ENCODE data around the gene SNED1. TPM values are rescaled to one million over a fixed set of nuclear protein-coding genes. Genes with fewer than 3 reads are reported as not detected.
A peak's percentile ranks its signal among the peaks of the same experiment; 100 is the strongest.

The SNED1 gene
- total and polyA plus RNA-seq, 9 donors: 16.7 to 69.5 (median 38.9) TPM

DNA sequence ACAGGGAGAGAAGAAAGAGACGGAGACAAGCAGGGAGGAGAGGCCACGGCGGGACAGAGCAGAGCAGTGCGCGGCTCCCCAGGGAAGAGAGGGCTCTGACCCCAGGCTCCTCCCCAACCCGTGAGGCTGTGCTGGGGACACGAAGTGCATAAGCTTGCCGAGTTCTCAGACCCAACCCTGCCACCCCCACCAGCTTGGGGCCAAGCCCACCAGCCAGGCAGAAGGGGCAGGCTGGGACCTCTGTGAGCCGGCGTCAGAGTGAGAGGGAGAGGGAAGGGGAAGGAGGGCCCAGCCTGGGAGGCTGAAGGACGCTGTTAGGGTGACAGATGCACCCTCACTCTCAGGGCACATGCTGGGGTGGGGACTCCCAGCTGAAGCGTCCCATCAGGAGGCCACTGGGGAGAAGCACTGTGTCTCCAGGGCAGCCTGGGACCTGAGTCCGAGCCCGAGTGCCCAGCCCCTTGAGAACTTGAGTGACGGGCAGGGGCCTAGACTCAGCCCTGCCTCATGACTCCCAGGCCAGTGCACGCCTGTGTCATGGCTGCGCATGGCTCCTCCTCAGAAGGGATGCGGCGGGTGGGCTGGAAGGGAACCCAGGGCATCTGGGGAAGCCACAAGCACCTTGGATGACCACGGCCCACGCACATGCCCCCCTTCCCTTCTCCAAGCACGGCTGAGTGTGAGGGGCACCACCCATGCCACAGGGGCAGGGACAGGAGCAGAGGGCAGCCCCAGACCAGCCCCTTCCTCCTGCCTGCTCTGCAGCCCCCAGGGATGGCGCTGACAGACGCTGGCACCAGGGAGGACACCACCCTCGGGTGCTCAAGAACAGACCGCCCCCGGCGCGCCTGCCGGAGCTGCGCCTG is 72.6 kb downstream of the SNED1 start:
- Histone ChIP-seq H3K36me3 (no peaks in the 10 kb centered on the region), H3K4me3 (no peak overlapping the region), H3K9me3 (no peaks in the 10 kb centered on the region), H3K27ac (no peak overlapping the region), H3K27me3 (no peaks in the 10 kb centered on the region), H3K4me1 (ENCODE audit: insufficient read depth) (no peaks in the 10 kb centered on the region)
- WGBS, 3 donors: 84 to 85% (median 84%) methylated on average over 28 to 31 of the region's 31 CpGs
- TF ChIP-seq, protein P1, sequence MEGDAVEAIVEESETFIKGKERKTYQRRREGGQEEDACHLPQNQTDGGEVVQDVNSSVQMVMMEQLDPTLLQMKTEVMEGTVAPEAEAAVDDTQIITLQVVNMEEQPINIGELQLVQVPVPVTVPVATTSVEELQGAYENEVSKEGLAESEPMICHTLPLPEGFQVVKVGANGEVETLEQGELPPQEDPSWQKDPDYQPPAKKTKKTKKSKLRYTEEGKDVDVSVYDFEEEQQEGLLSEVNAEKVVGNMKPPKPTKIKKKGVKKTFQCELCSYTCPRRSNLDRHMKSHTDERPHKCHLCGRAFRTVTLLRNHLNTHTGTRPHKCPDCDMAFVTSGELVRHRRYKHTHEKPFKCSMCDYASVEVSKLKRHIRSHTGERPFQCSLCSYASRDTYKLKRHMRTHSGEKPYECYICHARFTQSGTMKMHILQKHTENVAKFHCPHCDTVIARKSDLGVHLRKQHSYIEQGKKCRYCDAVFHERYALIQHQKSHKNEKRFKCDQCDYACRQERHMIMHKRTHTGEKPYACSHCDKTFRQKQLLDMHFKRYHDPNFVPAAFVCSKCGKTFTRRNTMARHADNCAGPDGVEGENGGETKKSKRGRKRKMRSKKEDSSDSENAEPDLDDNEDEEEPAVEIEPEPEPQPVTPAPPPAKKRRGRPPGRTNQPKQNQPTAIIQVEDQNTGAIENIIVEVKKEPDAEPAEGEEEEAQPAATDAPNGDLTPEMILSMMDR (IDR thresholded peaks at IDR 0.05): no peak
- TF ChIP-seq EP300 (IDR thresholded peaks at IDR 0.05) (no peak), POLR2A (IDR thresholded peaks at IDR 0.05) (no peak)
- intact Hi-C loops (cut with DNase I): no loop called here
- peak in 1 of 5 donors; percentile 7 for DNase-seq

DNA sequence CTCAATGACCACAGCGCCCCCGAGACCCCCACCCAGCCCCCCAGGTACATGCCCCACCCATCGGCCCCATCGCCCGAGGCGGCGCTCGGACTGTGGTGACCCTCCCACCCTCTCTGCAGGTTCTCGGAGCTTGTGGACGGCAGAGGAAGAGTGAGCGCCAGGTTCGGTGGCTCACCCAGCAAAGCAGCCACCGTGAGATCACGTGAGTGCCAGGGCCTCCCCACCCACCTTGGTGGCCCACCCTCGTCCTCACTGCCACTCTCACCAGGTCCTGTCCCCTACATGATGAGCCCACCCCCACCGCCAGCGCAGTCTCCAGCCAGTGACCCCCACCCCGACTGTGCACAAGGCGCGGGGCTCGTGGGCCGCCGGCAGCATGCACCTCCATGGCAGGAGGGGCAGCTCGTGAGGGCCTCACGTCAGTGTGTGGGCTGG is 73.3 kb downstream of the SNED1 start:
- no peaks in the 10 kb centered on the region for H3K4me1 ChIP-seq (ENCODE audit: insufficient read depth)
- intact Hi-C loops (cut with DNase I): no loop called here
- peak in 1 of 5 donors; percentile 2 for DNase-seq
- H3K27me3 ChIP-seq: no peaks in the 10 kb centered on the region
- no peaks in the 10 kb centered on the region for H3K36me3 ChIP-seq
- H3K27ac ChIP-seq: no peak overlapping the region
- H3K4me3 ChIP-seq: no peak overlapping the region
- H3K9me3 ChIP-seq: no peaks in the 10 kb centered on the region
- TF ChIP-seq, protein P1 (IDR thresholded peaks at IDR 0.05): no peak
- TF ChIP-seq EP300 (IDR thresholded peaks at IDR 0.05) (no peak), POLR2A (IDR thresholded peaks at IDR 0.05) (no peak)
- WGBS, 3 donors: 77 to 88% (median 87%) methylated on average over 13 to 25 of the region's 25 CpGs

DNA sequence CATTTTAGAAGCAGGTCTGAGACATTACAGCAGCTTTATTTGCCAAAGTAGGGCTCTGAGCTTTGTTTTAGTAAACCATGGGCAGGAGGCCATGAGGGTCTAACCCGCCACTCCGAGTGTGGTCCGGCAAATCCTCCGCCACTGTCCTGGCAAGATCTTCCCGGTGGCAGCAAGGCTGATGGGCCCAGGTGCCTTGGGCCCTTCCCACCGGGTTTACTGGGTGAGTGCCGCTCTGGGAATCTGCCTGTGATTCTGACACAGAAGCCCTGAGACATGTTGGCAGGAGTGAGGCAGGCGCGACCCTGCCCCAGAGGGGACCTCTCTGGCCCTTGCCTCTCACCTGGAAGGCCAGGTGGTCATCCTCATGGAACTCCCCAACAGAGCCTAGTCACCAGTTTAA is 73.7 kb downstream of the SNED1 start:
- H3K9me3 ChIP-seq: no peaks in the 10 kb centered on the region
- 76 to 82% (median 76%) methylated on average over 9 of the region's 9 CpGs for WGBS, 3 donors
- no peaks in the 10 kb centered on the region for H3K27me3 ChIP-seq
- no peak overlapping the region for H3K27ac ChIP-seq
- no peak overlapping the region for H3K4me3 ChIP-seq
- H3K36me3 ChIP-seq: no peaks in the 10 kb centered on the region
- peak in 2 of 5 donors; percentile 17 to 24 for DNase-seq
- no peak for TF ChIP-seq POLR2A (IDR thresholded peaks at IDR 0.05)
- TF ChIP-seq, protein P1 (IDR thresholded peaks at IDR 0.05): no peak
- no peak for TF ChIP-seq EP300 (IDR thresholded peaks at IDR 0.05)
- H3K4me1 ChIP-seq (ENCODE audit: insufficient read depth): no peaks in the 10 kb centered on the region
- intact Hi-C loops (cut with DNase I): no loop called here

DNA sequence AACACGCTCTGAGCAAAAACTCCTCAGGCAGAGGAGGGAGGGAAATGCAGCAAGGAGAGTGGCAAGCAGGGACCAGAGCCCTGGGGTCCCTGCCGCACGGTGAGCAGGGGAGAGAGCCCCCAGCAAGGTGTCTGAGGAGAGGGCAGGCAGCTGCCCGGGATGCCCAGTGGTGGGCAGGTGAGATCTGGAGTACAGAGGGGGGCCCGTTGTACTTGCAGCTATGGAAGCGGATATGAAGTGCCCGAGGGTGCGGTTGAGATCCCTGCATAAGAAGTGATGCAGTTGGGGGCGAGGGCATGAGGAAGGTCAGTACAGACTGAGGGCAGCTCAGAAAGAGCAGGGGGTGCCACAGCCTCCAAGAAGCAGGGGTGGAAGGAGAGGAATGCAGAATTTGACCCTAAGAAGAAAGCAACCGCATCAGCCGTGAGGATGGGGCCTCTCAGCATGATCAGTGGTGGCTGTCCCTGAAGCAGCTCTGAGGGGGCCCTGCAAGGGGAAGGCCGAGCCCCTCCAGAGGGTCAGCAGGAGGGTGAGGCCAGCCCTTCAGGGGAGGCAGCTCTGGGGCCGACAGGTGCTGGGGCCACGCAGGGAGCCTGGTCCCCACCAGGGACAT is 74.2 kb downstream of the SNED1 start:
- Histone ChIP-seq H3K4me3 (no peak overlapping the region), H3K27me3 (no peaks in the 10 kb centered on the region), H3K27ac (no peak overlapping the region), H3K4me1 (ENCODE audit: insufficient read depth) (no peaks in the 10 kb centered on the region), H3K36me3 (no peaks in the 10 kb centered on the region), H3K9me3 (no peaks in the 10 kb centered on the region)
- 78 to 82% (median 81%) methylated on average over 14 of the region's 14 CpGs for WGBS, 3 donors
- TF ChIP-seq, protein P1 (IDR thresholded peaks at IDR 0.05): no peak
- TF ChIP-seq EP300 (IDR thresholded peaks at IDR 0.05) (no peak), POLR2A (IDR thresholded peaks at IDR 0.05) (no peak)
- intact Hi-C loops (cut with DNase I): no loop called here
- peak in 2 of 5 donors; percentile 8 to 21 for DNase-seq
